H1 (cell line): ENCODE data around the gene KCNQ2. TPM values are rescaled to one million over a fixed set of nuclear protein-coding genes. Genes with fewer than 3 reads are reported as not detected.

Experiments
- CTCF ChIA-PET: fragments of 300-600 bp; sonication (Branson Sonifier 250); formaldehyde crosslinking; loops from one replicate; lab custom pipeline; 2021; ENCODE audit not compliant: partially characterized antibody; lab: Charles Lee
- POLR2A ChIA-PET: fragments of 300-600 bp; sonication (Branson Sonifier 250); formaldehyde crosslinking; loops from one replicate; lab custom pipeline; 2021; ENCODE audit warnings: inconsistent platforms; ENCODE audit not compliant: partially characterized antibody; lab: Charles Lee
- DNase-seq, 2 experiments: peaks; one replicate each; pipeline versions ENCODE4 v3.0.0 to v3.0.0-alpha.2; 2010 to 2022; ENCODE audit warnings: low spot score in 2 of 2, low read depth in 1 of 2, mixed read lengths in 1 of 2
- FAIRE-seq: peaks from 2 replicates; lab custom pipeline; 2011; peaks lifted over from hg19 to GRCh38; lab: Jason Lieb, UNC
- H2AFZ ChIP-seq: 2 replicates; pipeline ENCODE4 v1.8.1; 2012; ENCODE audit warnings: low read length, inconsistent platforms
- H2AK5ac ChIP-seq: 2 replicates; pipeline ENCODE4 v1.6.1; 2013; ENCODE audit warnings: low read depth, low read length
- H2BK120ac ChIP-seq: replicated peaks from 2 replicates; pipeline ENCODE3; 2013; ENCODE audit warnings: low read depth, low read length, inconsistent platforms
- H2BK12ac ChIP-seq: 2 replicates; pipeline ENCODE4 v1.6.1; 2013; ENCODE audit warnings: low read depth, low read length
- H2BK15ac ChIP-seq: 2 replicates; pipeline ENCODE4 v1.6.1; 2013; ENCODE audit warnings: low read length
- H2BK20ac ChIP-seq: 2 replicates; pipeline ENCODE4 v1.6.1; 2013; ENCODE audit warnings: low read length
- H2BK5ac ChIP-seq: 2 replicates; pipeline ENCODE4 v1.6.1; 2013; ENCODE audit warnings: low read depth, low read length
- H3K14ac ChIP-seq: 2 replicates; pipeline ENCODE4 v1.6.1; 2013; ENCODE audit warnings: inconsistent platforms; ENCODE audit not compliant: insufficient read length
- H3K18ac ChIP-seq: 2 replicates; pipeline ENCODE4 v1.6.1; 2013; ENCODE audit warnings: low read length; ENCODE audit errors: extremely low read depth
- H3K23ac ChIP-seq: 2 replicates; pipeline ENCODE4 v1.6.1; 2013; ENCODE audit warnings: inconsistent platforms; ENCODE audit not compliant: insufficient read length
- H3K23me2 ChIP-seq: 2 replicates; pipeline ENCODE4 v1.6.1; 2013; ENCODE audit warnings: low read depth, low read length
- H3K27ac ChIP-seq: 2 replicates; pipeline ENCODE4 v1.6.1; 2011; ENCODE audit warnings: low read depth, low read length, inconsistent platforms
- H3K27me3 ChIP-seq, 4 experiments: replicated peaks in 1 of 4; 1 replicate in 1 of 4; 2 replicates in 3 of 4; pipeline versions ENCODE4 v1.6.1 to v1.8.1; 2011 to 2013; ENCODE audit warnings: low read length in 3 of 4, mild to moderate bottlenecking in 3 of 4, inconsistent platforms in 2 of 4, mixed read lengths in 2 of 4, moderate library complexity in 1 of 4; ENCODE audit not compliant: control insufficient read depth in 3 of 4, insufficient read depth in 3 of 4; ENCODE audit errors: extremely low read depth in 1 of 4
- H3K36me3 ChIP-seq, 4 experiments: 2 replicates each; pipeline versions ENCODE4 v1.6.1 to v1.8.1; 2011 to 2013; ENCODE audit warnings: mild to moderate bottlenecking in 4 of 4, low read length in 3 of 4, moderate library complexity in 2 of 4, control low read depth in 1 of 4, inconsistent platforms in 1 of 4; ENCODE audit not compliant: insufficient read depth in 4 of 4, control insufficient read depth in 2 of 4
- H3K4ac ChIP-seq: replicated peaks from 2 replicates; pipeline ENCODE3; 2013; ENCODE audit warnings: low read length, low read depth, mixed read lengths, inconsistent platforms; ENCODE audit not compliant: insufficient read length
- H3K4me1 ChIP-seq, 4 experiments: replicated peaks in 1 of 4; 1 replicate in 1 of 4; 2 replicates in 3 of 4; pipeline versions ENCODE4 v1.6.1 to v1.8.1; 2011 to 2013; ENCODE audit warnings: low read length in 3 of 4, inconsistent platforms in 2 of 4, mixed read lengths in 1 of 4; ENCODE audit not compliant: insufficient read depth in 4 of 4, control insufficient read depth in 3 of 4
- H3K4me2 ChIP-seq, 2 experiments: 2 replicates each; pipeline versions ENCODE4 v1.6.1 to v1.8.1; 2011 to 2013; ENCODE audit warnings: low read depth in 2 of 2, low read length in 2 of 2, control low read depth in 1 of 2, inconsistent platforms in 1 of 2, mild to moderate bottlenecking in 1 of 2; ENCODE audit not compliant: insufficient read depth in 1 of 2
- H3K4me3 ChIP-seq, 4 experiments: fragments of 200-600, 300-600 bp in 1 of 4; sonication (generic), shearing (Covaris generic), sonication (Bioruptor Twin) in 1 of 4; 2 replicates each; pipeline versions ENCODE4 v1.5.1 to v1.8.1; 2011 to 2016; ENCODE audit warnings: low read length in 4 of 4, low read depth in 3 of 4, control low read depth in 2 of 4, inconsistent platforms in 2 of 4, mild to moderate bottlenecking in 2 of 4, mixed read lengths in 1 of 4, moderate library complexity in 1 of 4; ENCODE audit not compliant: insufficient read depth in 2 of 4; ENCODE audit errors: extremely low read depth in 1 of 4
- H3K56ac ChIP-seq: replicated peaks from 2 replicates; pipeline ENCODE3; 2013; ENCODE audit warnings: low read depth, mild to moderate bottlenecking, mixed read lengths, low read length, inconsistent platforms; ENCODE audit not compliant: insufficient read length
- H3K79me1 ChIP-seq: 2 replicates; pipeline ENCODE4 v1.6.1; 2013; ENCODE audit warnings: low read depth, low read length, control low read depth
- H3K79me2 ChIP-seq, 2 experiments: 2 replicates each; pipeline versions ENCODE4 v1.6.1 to v1.8.1; 2012 to 2013; ENCODE audit warnings: low read length in 2 of 2, mild to moderate bottlenecking in 2 of 2, inconsistent platforms in 1 of 2; ENCODE audit not compliant: insufficient read depth in 2 of 2, control insufficient read depth in 1 of 2
- H3K9ac ChIP-seq, 4 experiments: replicated peaks in 1 of 4; 1 replicate in 1 of 4; 2 replicates in 3 of 4; pipeline versions ENCODE4 v1.6.1 to v1.8.1; 2011 to 2013; ENCODE audit warnings: low read depth in 3 of 4, low read length in 3 of 4, control low read depth in 2 of 4, mild to moderate bottlenecking in 2 of 4, moderate library complexity in 2 of 4, inconsistent platforms in 1 of 4; ENCODE audit errors: extremely low read depth in 1 of 4
- H3K9me3 ChIP-seq, 2 experiments: 2 replicates each; pipeline versions ENCODE4 v1.6.1 to v1.8.1; 2012 to 2013; ENCODE audit warnings: mild to moderate bottlenecking in 2 of 2, moderate library complexity in 2 of 2, control low read depth in 1 of 2, inconsistent platforms in 1 of 2, low read depth in 1 of 2, low read length in 1 of 2, mixed read lengths in 1 of 2; ENCODE audit not compliant: insufficient read depth in 2 of 2
- H4K20me1 ChIP-seq, 2 experiments: replicated peaks in 1 of 2; 2 replicates each; pipeline versions ENCODE3 to v1.8.1; 2011 to 2013; ENCODE audit warnings: inconsistent platforms in 2 of 2, low read length in 2 of 2, mild to moderate bottlenecking in 1 of 2; ENCODE audit not compliant: insufficient read depth in 2 of 2, control insufficient read depth in 1 of 2
- H4K5ac ChIP-seq: 2 replicates; pipeline ENCODE4 v1.6.1; 2013; ENCODE audit warnings: low read length, low read depth, mixed read lengths, inconsistent platforms; ENCODE audit not compliant: insufficient read length
- H4K8ac ChIP-seq: 2 replicates; pipeline ENCODE4 v1.8.0; 2013; ENCODE audit warnings: mild to moderate bottlenecking, moderate library complexity, low read length, inconsistent platforms; ENCODE audit not compliant: insufficient read depth; ENCODE audit errors: extremely low read depth
- H4K91ac ChIP-seq: replicated peaks from 2 replicates; pipeline ENCODE3; 2013; ENCODE audit warnings: low read length, mixed read lengths, inconsistent platforms; ENCODE audit not compliant: insufficient read length
- ASH2L ChIP-seq: fragments of 200-600, 300-600 bp; sonication (generic); IDR thresholded peaks from one replicate; pipeline ENCODE4 v1.7.1; 2017; ENCODE audit warnings: low read length
- BCL11A ChIP-seq, 2 experiments: IDR thresholded peaks; one replicate each; pipeline ENCODE4 v1.6.1; 2011; ENCODE audit warnings: low read depth in 2 of 2, low read length in 2 of 2, mild to moderate bottlenecking in 2 of 2
- CTBP2 ChIP-seq: IDR thresholded peaks from 2 replicates; pipeline ENCODE4 v1.7.0; 2011; ENCODE audit warnings: borderline replicate concordance, mild to moderate bottlenecking, moderate library complexity, mixed read lengths, low read length; ENCODE audit not compliant: insufficient read depth, insufficient read length
- CTCF ChIP-seq, 3 experiments: IDR thresholded peaks; 1 replicate in 2 of 3; 2 replicates in 1 of 3; pipeline versions ENCODE4 v1.5.1 to v1.6.1; 2011; ENCODE audit warnings: low read length in 3 of 3, mild to moderate bottlenecking in 3 of 3, inconsistent platforms in 2 of 3, low read depth in 1 of 3, moderate library complexity in 1 of 3; ENCODE audit not compliant: insufficient read depth in 1 of 3; ENCODE audit errors: control extremely low read depth in 1 of 3
- MAFK ChIP-seq: IDR thresholded peaks from 2 replicates; pipeline ENCODE4 v1.6.1; 2012; ENCODE audit warnings: low read depth, mild to moderate bottlenecking, improper control_type of control experiment, low read length
- RAD21 ChIP-seq, 2 experiments: IDR thresholded peaks in 1 of 2; conservative IDR thresholded peaks in 1 of 2; 2 replicates each; pipeline ENCODE4 v1.6.1; 2011; ENCODE audit warnings: low read depth in 2 of 2, low read length in 2 of 2, improper control_type of control experiment in 1 of 2, inconsistent platforms in 1 of 2, mild to moderate bottlenecking in 1 of 2, moderate library complexity in 1 of 2
- SUZ12 ChIP-seq: fragments of 200-600 bp; sonication (generic); IDR thresholded peaks from 2 replicates; pipeline ENCODE4 v1.6.1; 2012; ENCODE audit warnings: mild to moderate bottlenecking, inconsistent platforms, low read length, moderate library complexity, mixed read lengths
- USF2 ChIP-seq: IDR thresholded peaks from 2 replicates; pipeline ENCODE4 v1.6.1; 2011; ENCODE audit warnings: low read length, improper control_type of control experiment
- WGBS, 2 experiments: shearing (Covaris generic) in 1 of 2; methylation state at CpG; one replicate each; pipeline versions ENCODE4 v1.1.6 to v1.1.7; 2013 to 2015; ENCODE audit warnings: low lambda C conversion rate in 2 of 2, mixed read lengths in 2 of 2, inconsistent platforms in 1 of 2, low coverage in 1 of 2, missing lambda C conversion rate in 1 of 2; ENCODE audit not compliant: insufficient replicate concordance in 2 of 2, insufficient coverage in 1 of 2, insufficient read length in 1 of 2; ENCODE audit errors: extremely low coverage in 1 of 2, missing lambda C conversion rate in 1 of 2; 5-methylcytosine and 5-hydroxymethylcytosine counted together
- polyA plus RNA-seq, 7 experiments: library from polyadenylated mRNA; depleted of rRNA in 3 of 7; stranded (reverse) in 5 of 7; unstranded in 2 of 7; fragments of >200 nt in 5 of 7; fragments of 200-250 nt in 2 of 7; gene quantifications; 1 replicate in 5 of 7; 2 replicates in 1 of 7; 4 replicates in 1 of 7; pipeline versions ENCODE4 v1.2.1 to v1.2.3, GENCODE V29; 2011 to 2013; ENCODE audit warnings: missing spikeins in 2 of 7, mixed read lengths in 2 of 7
- total RNA-seq: library from RNA; stranded (reverse); fragmentation: NEBNext Ultra II Directional; extraction: Animal tissue kit (Norgen Biotek cat#: 25700); gene quantifications from 2 replicates; pipeline ENCODE4 v1.2.1, GENCODE V29; 2021

The KCNQ2 gene
- total and polyA plus RNA-seq, 2 of the 8 experiments (the other 6 are each of a cell fraction or from before 2014, with no cell fraction given) = 82.6 to 243 TPM

- Histone ChIP-seq H3K27me3 (no peaks in the 10 kb centered on the region), H4K5ac (no peak overlapping the region), H2BK20ac (no peak overlapping the region), H3K36me3 (no peaks in the 10 kb centered on the region; a peak in 1 of 8 replicates), H3K4ac (no peak overlapping the region), H4K91ac (no peak overlapping the region), H3K4me1 (no peaks in the 10 kb centered on the region), H3K79me1 (no peaks in the 10 kb centered on the region), H3K56ac (no peak overlapping the region), H3K4me3 (no peak overlapping the region), H3K14ac (no peak overlapping the region), H4K20me1 (peaks cover 0 to 1% of the 10 kb centered on the region in 2 experiments), H3K4me2 (no peak overlapping the region), H3K18ac (no peak overlapping the region), H2AFZ (no peak overlapping the region), H2BK15ac (no peak overlapping the region), H3K9ac (no peak overlapping the region), H3K79me2 (no peaks in the 10 kb centered on the region), H2BK120ac (no peak overlapping the region), H2AK5ac (no peak overlapping the region), H3K23me2 (no peaks in the 10 kb centered on the region), H3K23ac (no peak overlapping the region), H4K8ac (no peak overlapping the region), H2BK5ac (no peak overlapping the region), H3K27ac (no peak overlapping the region), H3K9me3 (no peaks in the 10 kb centered on the region), H2BK12ac (no peak overlapping the region)
- DNase-seq (no peak), FAIRE-seq (no peak)
- POLR2A ChIA-PET = interaction anchor here (0.6 kb wide), 1 partner anchor 100 kb away, joined by 4 read pairs; no protein-coding TSS in a partner anchor
- 85% methylated on average over 26 of the region's 27 CpGs; no CpG with 5 or more reads in 1 of the 2 experiments for WGBS, 2 experiments
- CTCF ChIA-PET = interaction anchor here (1.0 to 2.1 kb wide), 5 partner anchors 10 to 1037 kb away, joined by 3 to 7 read pairs (median 3); no protein-coding TSS in a partner anchor
- TF ChIP-seq BCL11A (IDR thresholded peaks at IDR 0.05; ENCODE audit: low read depth in 2 of 2, low read length in 2 of 2) (no peak), ASH2L (no peak), CTCF (IDR thresholded peaks at IDR 0.05; ENCODE audit: control extremely low read depth in 1 of 3, insufficient read depth in 1 of 3, low read depth in 1 of 3, low read length in 3 of 3) (peak in 2 of 3 experiments; percentile 4; a peak in 1 of 4 replicates), MAFK (no peak), CTBP2 (no peak), USF2 (no peak), RAD21 (IDR thresholded peaks at IDR 0.05 in 1 of 2, conservative IDR thresholded peaks at IDR 0.05 in 1 of 2; ENCODE audit: low read depth in 2 of 2, low read length in 2 of 2) (peak in 1 of 2 experiments; percentile 37; a peak in 2 of 4 replicates), SUZ12 (no peak)
Measured at GRCh38 chr20:63425846-63426485, 46.5 kb downstream of the KCNQ2 start.
